Lower lobe of right lung (tissue), 2 donors: ENCODE data around the gene ERLIN1. TPM values are rescaled to one million over a fixed set of nuclear protein-coding genes. Genes with fewer than 3 reads are reported as not detected.

ENCODE experiments used
- ATAC-seq, 2 donors: fragments of 200-7000 bp; cut with Tn5 transposase; one replicate each; pipeline ENCODE4 v1.9.1; 2020 to 2022; ENCODE audit warnings: mild to moderate bottlenecking in 2 of 2, moderate library complexity in 2 of 2
- DNase-seq: peaks from one replicate; pipeline ENCODE4 v3.0.0-alpha.2; 2020
- H3K27ac ChIP-seq: fragments of 200-600 bp; one replicate; pipeline ENCODE4 v1.8.0; 2022
- H3K27me3 ChIP-seq: fragments of 200-600 bp; one replicate; pipeline ENCODE4 v1.8.0; 2022; ENCODE audit warnings: low read depth
- H3K36me3 ChIP-seq: fragments of 200-600 bp; one replicate; pipeline ENCODE4 v1.8.0; 2022; ENCODE audit warnings: mild to moderate bottlenecking
- H3K4me1 ChIP-seq: fragments of 200-600 bp; one replicate; pipeline ENCODE4 v1.8.0; 2022
- H3K4me3 ChIP-seq: fragments of 200-600 bp; one replicate; pipeline ENCODE4 v1.8.0; 2022; ENCODE audit warnings: mild to moderate bottlenecking
- H3K9me3 ChIP-seq: fragments of 200-600 bp; one replicate; pipeline ENCODE4 v1.8.0; 2022
- CTCF ChIP-seq: fragments of 200-600 bp; IDR thresholded peaks from one replicate; pipeline ENCODE4 v1.8.0; 2022; ENCODE audit warnings: antibody characterized with exemption, mild to moderate bottlenecking
- intact Hi-C: fragments of 100-400 bp; cut with DNase I; formaldehyde crosslinking; loops from one replicate; pipeline ENCODE4 v1.11.0; 2022
- total RNA-seq: library from RNA; stranded (reverse); fragmentation: NEBNext Ultra II Directional; extraction: Animal tissue kit (Norgen Biotek cat#: 25700); gene quantifications from one replicate; pipeline ENCODE4 v1.2.1, GENCODE V29; 2021
- donor health status: DM: no; HTN: yes; CAD: no; lungs with severe emphysema.

ERLIN1 gene
- total RNA-seq, 1 donor from 2014 or later, result 31.9 TPM

GRCh38 chr10:100101192-100102076 is 84.4 kb downstream of the ERLIN1 start:
- TF ChIP-seq CTCF, result no peak
- Histone ChIP-seq H3K9me3 (no peaks in the 10 kb centered on the region), H3K36me3 (no peaks in the 10 kb centered on the region), H3K27me3 (peaks cover 7% of the 10 kb centered on the region), H3K27ac (no peak overlapping the region), H3K4me3 (no peak overlapping the region), H3K4me1 (no peaks in the 10 kb centered on the region)
- no peak for DNase-seq
- intact Hi-C loops, result no loop called here
- ATAC-seq, result peak in 1 of 2 donors; percentile 42

GRCh38 chr10:100100651-100101184 is 85.1 kb downstream of the ERLIN1 start:
- Histone ChIP-seq H3K9me3 (no peaks in the 10 kb centered on the region), H3K27me3 (peaks cover 7% of the 10 kb centered on the region), H3K36me3 (no peaks in the 10 kb centered on the region), H3K4me3 (no peak overlapping the region), H3K4me1 (no peaks in the 10 kb centered on the region), H3K27ac (no peak overlapping the region)
- TF ChIP-seq CTCF, result no peak
- DNase-seq (no peak), ATAC-seq (no peak)
- intact Hi-C loops, result no loop called here

Other genes with a start within 250 kb of the ERLIN1 start
- 13.7 TPM for gene DNMBP, start 176.1 kb downstream of the ERLIN1 start, total RNA-seq
- gene CPN1, start 104.2 kb downstream of the ERLIN1 start, total RNA-seq, result not detected
- 20.0 TPM for gene CHUK, start 43.6 kb upstream of the ERLIN1 start, total RNA-seq
- 18.1 TPM for gene CWF19L1, start 81.6 kb upstream of the ERLIN1 start, total RNA-seq
- gene BLOC1S2, start 100.7 kb upstream of the ERLIN1 start, total RNA-seq, result 45.4 TPM
- 3.4 TPM for gene PKD2L1, start 144.2 kb upstream of the ERLIN1 start, total RNA-seq
- gene SCD, start 161.2 kb upstream of the ERLIN1 start, total RNA-seq, result 327 TPM